Endothelial cell of umbilical vein (primary cell): ENCODE results near the gene SLC35A5. TPM values are rescaled to one million over a fixed set of nuclear protein-coding genes. Genes with fewer than 3 reads are reported as not detected.

Experiments
- BruUV-seq: library from RNA; stranded (reverse); fragments of 400-500 nt; replicated peaks from 2 replicates; lab custom pipeline; 2021; lab: Mats Ljungman, UMichigan
- CTCF ChIA-PET: fragments of 300-600, 350-600 bp; sonication (Branson Sonifier 250); formaldehyde crosslinking; loops from one replicate; lab custom pipeline; 2021; ENCODE audit warnings: antibody characterized with exemption, inconsistent platforms; lab: Charles Lee
- POLR2A ChIA-PET: fragments of 300-600, 350-600 bp; sonication (Branson Sonifier 250); formaldehyde crosslinking; loops from one replicate; lab custom pipeline; 2021; ENCODE audit warnings: antibody characterized with exemption, inconsistent platforms; lab: Charles Lee
- DNase-seq: peaks from one replicate; pipeline ENCODE4 v3.0.0-alpha.2; 2011; ENCODE audit warnings: low read depth, low spot score
- FAIRE-seq: peaks from 2 replicates; lab custom pipeline; 2011; peaks lifted over from hg19 to GRCh38; lab: Jason Lieb, UNC
- H2AFZ ChIP-seq: 2 replicates; pipeline ENCODE4 v1.6.0; 2012; ENCODE audit warnings: low read depth, low read length, control low read depth, inconsistent platforms
- H3K27ac ChIP-seq: 2 replicates; pipeline ENCODE4 v1.5.1; 2011; ENCODE audit warnings: low read depth, mild to moderate bottlenecking, control low read depth, low read length, moderate library complexity; ENCODE audit not compliant: insufficient read depth
- H3K27me3 ChIP-seq, 2 experiments: 2 replicates each; pipeline versions ENCODE4 v1.6.0 to v1.6.1; 2011; ENCODE audit warnings: low read length in 2 of 2, mixed read lengths in 1 of 2; ENCODE audit not compliant: control insufficient read depth in 2 of 2, insufficient read depth in 2 of 2
- H3K36me3 ChIP-seq, 2 experiments: 2 replicates in 1 of 2; 3 replicates in 1 of 2; pipeline ENCODE4 v1.5.1; 2011; ENCODE audit warnings: low read length in 2 of 2, mild to moderate bottlenecking in 1 of 2, moderate library complexity in 1 of 2; ENCODE audit not compliant: control insufficient read depth in 2 of 2, insufficient read depth in 2 of 2; ENCODE audit errors: extremely low read depth in 1 of 2
- H3K4me1 ChIP-seq: 3 replicates; pipeline ENCODE4 v1.5.1; 2011; ENCODE audit warnings: mild to moderate bottlenecking, low read length; ENCODE audit not compliant: control insufficient read depth, insufficient read depth; ENCODE audit errors: extremely low read depth
- H3K4me2 ChIP-seq: 2 replicates; pipeline ENCODE4 v1.6.1; 2011; ENCODE audit warnings: low read length, control low read depth, mixed read lengths; ENCODE audit not compliant: insufficient read depth
- H3K4me3 ChIP-seq, 3 experiments: fragments of 200-600 bp in 1 of 3; sonication (generic), shearing (Covaris generic) in 1 of 3; replicated peaks in 1 of 3; 2 replicates each; pipeline ENCODE4 v1.5.1; 2011 to 2016; ENCODE audit warnings: control low read depth in 3 of 3, low read length in 3 of 3, mild to moderate bottlenecking in 2 of 3, inconsistent platforms in 1 of 3, low read depth in 1 of 3, moderate library complexity in 1 of 3; ENCODE audit not compliant: insufficient read depth in 1 of 3
- H3K79me2 ChIP-seq: 2 replicates; pipeline ENCODE4 v1.6.0; 2012; ENCODE audit warnings: low read length, inconsistent platforms; ENCODE audit not compliant: control insufficient read depth, insufficient read depth
- H3K9ac ChIP-seq: replicated peaks from 2 replicates; pipeline ENCODE3; 2011; ENCODE audit warnings: low read length, control low read depth; ENCODE audit not compliant: insufficient read depth; ENCODE audit errors: extremely low read depth
- H3K9me1 ChIP-seq: replicated peaks from 3 replicates; pipeline ENCODE4 v1.6.0; 2011; ENCODE audit warnings: mild to moderate bottlenecking, low read length; ENCODE audit not compliant: control insufficient read depth, insufficient read depth; ENCODE audit errors: extremely low read depth
- H3K9me3 ChIP-seq: replicated peaks from 2 replicates; pipeline ENCODE4 v1.5.1; 2012; ENCODE audit warnings: low read length, inconsistent platforms; ENCODE audit not compliant: control insufficient read depth, insufficient read depth
- H4K20me1 ChIP-seq: replicated peaks from 2 replicates; pipeline ENCODE3; 2011; ENCODE audit warnings: mild to moderate bottlenecking, low read length; ENCODE audit not compliant: control insufficient read depth, insufficient read depth; ENCODE audit errors: extremely low read depth
- CTCF ChIP-seq, 2 donors: IDR thresholded peaks; 1 replicate in 1 of 2; 2 replicates in 1 of 2; pipeline ENCODE4 v1.5.1; 2011; ENCODE audit warnings: low read length in 2 of 2, mild to moderate bottlenecking in 2 of 2, moderate library complexity in 2 of 2, control low read depth in 1 of 2, inconsistent platforms in 1 of 2, low read depth in 1 of 2; ENCODE audit not compliant: insufficient read depth in 1 of 2; ENCODE audit errors: extremely low read depth in 1 of 2
- EZH2 ChIP-seq: IDR thresholded peaks from 2 replicates; pipeline ENCODE4 v1.6.1; 2012; ENCODE audit warnings: borderline replicate concordance, low read depth, mild to moderate bottlenecking, moderate library complexity, low read length, inconsistent platforms; ENCODE audit not compliant: severe bottlenecking
- FOS ChIP-seq: IDR thresholded peaks from 2 replicates; pipeline ENCODE4 v1.6.1; 2011; ENCODE audit warnings: mild to moderate bottlenecking, low read length, moderate library complexity, borderline replicate concordance; ENCODE audit not compliant: insufficient read depth
- GATA2 ChIP-seq: IDR thresholded peaks from 2 replicates; pipeline ENCODE4 v1.7.0; 2011; ENCODE audit warnings: low read depth, mild to moderate bottlenecking, moderate library complexity, mixed read lengths, low read length; ENCODE audit not compliant: insufficient read length, insufficient read depth
- JUN ChIP-seq: IDR thresholded peaks from 2 replicates; pipeline ENCODE4 v1.6.1; 2011; ENCODE audit warnings: borderline replicate concordance, low read depth; ENCODE audit not compliant: insufficient read length, insufficient read depth
- MAX ChIP-seq: IDR thresholded peaks from 2 replicates; pipeline ENCODE4 v1.6.1; 2011; ENCODE audit not compliant: insufficient read depth, insufficient read length
- MYC ChIP-seq: IDR thresholded peaks from one replicate; pipeline ENCODE4 v1.6.1; 2011; ENCODE audit warnings: mild to moderate bottlenecking, low read depth, low read length
- POLR2A ChIP-seq: IDR thresholded peaks from 2 replicates; pipeline ENCODE4 v1.6.1; 2012; ENCODE audit warnings: low read depth, mild to moderate bottlenecking, control low read depth, low read length
- POLR2AphosphoS5 ChIP-seq: IDR thresholded peaks from 2 replicates; pipeline ENCODE4 v1.6.1; 2012; ENCODE audit warnings: low read depth, mild to moderate bottlenecking, control low read depth, low read length, moderate library complexity; ENCODE audit not compliant: insufficient read depth
- dilution Hi-C: fragments of 300-500 bp; cut with MboI; formaldehyde crosslinking; loops from one replicate; pipeline ENCODE4 v1.15.0; 2019; ENCODE audit warnings: low sequenced_read_pairs; ENCODE audit not compliant: extremely low pct_ligation_motif_present
- intact Hi-C: fragments of 100-400 bp; cut with micrococcal nuclease; formaldehyde crosslinking; loops from one replicate; pipeline ENCODE4 v1.10.0; 2022
- polyA plus RNA-seq, 4 experiments: library from polyadenylated mRNA; depleted of rRNA in 3 of 4; stranded (reverse) in 3 of 4; unstranded in 1 of 4; fragments of >200 nt; gene quantifications; 2 replicates each; pipeline versions ENCODE4 v1.2.1 to v1.2.3, GENCODE V29; 2011 to 2012; ENCODE audit warnings: missing spikeins in 1 of 4
- total RNA-seq: library from RNA; stranded (reverse); gene quantifications from 2 replicates; pipeline ENCODE4 v1.2.3, GENCODE V29; 2021

Gene SLC35A5
- total and polyA plus RNA-seq, 2 donors (not counting 3 experiments of a cell fraction or from before 2014, with no cell fraction given), result 25.1 to 40.1 TPM

GRCh38 chr3:112610121-112610520 lies 48.3 kb downstream of the SLC35A5 start:
- intact Hi-C loops (no loop called here), dilution Hi-C loops (no loop called here)
- Histone ChIP-seq H3K4me3 (no peak overlapping the region), H3K79me2 (no peaks in the 10 kb centered on the region), H3K9me3 (no peaks in the 10 kb centered on the region), H2AFZ (no peak overlapping the region), H3K27ac (no peak overlapping the region), H3K36me3 (peaks cover 0 to 4% of the 10 kb centered on the region in 2 experiments), H3K9ac (no peak overlapping the region), H3K4me2 (no peak overlapping the region), H3K9me1 (no peaks in the 10 kb centered on the region), H3K4me1 (peaks cover 8% of the 10 kb centered on the region), H4K20me1 (no peaks in the 10 kb centered on the region), H3K27me3 (no peaks in the 10 kb centered on the region)
- no peak for TF ChIP-seq POLR2A
- no peak for TF ChIP-seq GATA2
- TF ChIP-seq POLR2AphosphoS5, result no peak
- no peak for TF ChIP-seq EZH2
- no peak for TF ChIP-seq MYC
- no peak for TF ChIP-seq JUN
- no peak for TF ChIP-seq FOS
- no peak for TF ChIP-seq CTCF (IDR thresholded peaks at IDR 0.05; ENCODE audit: extremely low read depth in 1 of 2, insufficient read depth in 1 of 2, low read depth in 1 of 2, low read length in 2 of 2)
- no peak for TF ChIP-seq MAX
- POLR2A ChIA-PET, result no interaction called here
- no TSS peak for BruUV-seq
- DNase-seq (no peak), FAIRE-seq (no peak)
- CTCF ChIA-PET, result interaction anchor here (1.1 kb wide), 1 partner anchor 11 kb away, joined by 3 read pairs; no protein-coding TSS in a partner anchor
